Ovary (tissue), 9 donors: Measurements from ENCODE around the gene CELA3A. TPM values are rescaled to one million over a fixed set of nuclear protein-coding genes. Genes with fewer than 3 reads are reported as not detected.
"Not testable (repeated sequence)": the region's sequence is repeated elsewhere in the genome, so short reads cannot be mapped to it uniquely, and the experiment has no call there.

Source experiments
- DNase-seq, 5 donors: peaks; one replicate each; pipeline ENCODE4 v3.0.0-alpha.2; 2019 to 2020
- H3K27ac ChIP-seq, 2 donors: fragments of 200-600 bp; one replicate each; pipeline versions ENCODE4 v1.5.1 to v1.8.0; 2019 to 2022
- H3K27me3 ChIP-seq: fragments of 200-600 bp; one replicate; pipeline ENCODE4 v1.8.0; 2022
- H3K36me3 ChIP-seq: fragments of 200-600 bp; sonication (generic); one replicate; pipeline ENCODE4 v1.5.1; 2019
- H3K4me1 ChIP-seq: one replicate; pipeline ENCODE4 v1.8.1; 2013; ENCODE audit warnings: mild to moderate bottlenecking, moderate library complexity; ENCODE audit not compliant: insufficient read depth
- H3K4me3 ChIP-seq: fragments of 200-600 bp; sonication (generic); one replicate; pipeline ENCODE4 v1.5.1; 2017
- H3K9me3 ChIP-seq, 2 donors: fragments of 200-600 bp in 1 of 2; sonication (generic) in 1 of 2; one replicate each; pipeline versions ENCODE4 v1.5.1 to v1.8.1; 2013 to 2019; ENCODE audit warnings: mild to moderate bottlenecking in 1 of 2, moderate library complexity in 1 of 2
- CTCF ChIP-seq, 3 donors: fragments of 450-650 bp in 2 of 3; fragments of 200-600 bp in 1 of 3; IDR thresholded peaks; one replicate each; pipeline versions ENCODE4 v1.5.1 to v1.8.0; 2016 to 2022; ENCODE audit warnings: antibody characterized with exemption in 3 of 3, mild to moderate bottlenecking in 1 of 3
- EP300 ChIP-seq: sonication (generic); formaldehyde crosslinking; IDR thresholded peaks from one replicate; pipeline ENCODE4 v1.6.1; 2017; ENCODE audit warnings: antibody characterized with exemption
- POLR2A ChIP-seq: fragments of 450-650 bp; IDR thresholded peaks from one replicate; pipeline ENCODE4 v1.6.1; 2017; ENCODE audit warnings: antibody characterized with exemption, mild to moderate bottlenecking, moderate library complexity
- WGBS, 3 donors: extraction: QIAGEN DNeasy Blood & Tissue Kit in 1 of 3; methylation state at CpG; one replicate each; pipeline versions ENCODE4 v1.1.5 to v1.1.7; 2013 to 2017; 5-methylcytosine and 5-hydroxymethylcytosine counted together
- intact Hi-C, 4 donors: fragments of 100-400 bp; cut with DNase I; formaldehyde crosslinking; loops; one replicate each; pipeline versions ENCODE4 v1.11.0 to v1.15.1; 2022 to 2023
- polyA plus RNA-seq, 2 donors: library from polyadenylated mRNA; stranded (reverse); fragments of 200-250 nt in 1 of 2; fragments of 350-450 nt in 1 of 2; fragmentation: Illumina TruSeq in 1 of 2; extraction: RNeasy Lipid Tissue Mini Kit (QIAGEN cat#74804) in 1 of 2; gene quantifications; one replicate each; pipeline ENCODE4 v1.2.3, GENCODE V29; 2013 to 2014
- total RNA-seq, 7 donors: library from RNA; depleted of rRNA in 2 of 7; stranded (reverse); fragments of >200 nt in 2 of 7; fragmentation: NEBNext Ultra II Directional in 3 of 7; extraction: Animal tissue kit (Norgen Biotek cat#: 25700) in 3 of 7; gene quantifications; one replicate each; pipeline versions ENCODE4 v1.1.0 to v1.2.4, GENCODE V29; 2016 to 2023
- donor health status: DM: no; HTN: no; CAD: no; lungs with moderate emphysema.
- donor health status: DM: no; HTN: no; CAD: no.
- donor health status: Bipolar disorder and iron deficiency.
- donor health status: DM: yes; HTN: yes; CAD: no.
- donor health status: DM: no; HTN: no; CAD: no.
- donor health status: DM: yes; HTN: yes; CAD: no.

CELA3A gene
- total and polyA plus RNA-seq, 9 donors, result 0.12 to 25.4 (median 3.3) TPM; not detected in 4

- 68 to 79% (median 75%) methylated on average over 15 of the region's 15 CpGs for WGBS, 3 donors
- no peak for DNase-seq
- Histone ChIP-seq H3K4me1 (no peaks in the 10 kb centered on the region), H3K27ac (no peak overlapping the region), H3K9me3 (no peaks in the 10 kb centered on the region), H3K4me3 (no peak overlapping the region), H3K36me3 (no peaks in the 10 kb centered on the region), H3K27me3 (no peaks in the 10 kb centered on the region)
- intact Hi-C loops, result loop anchor here in 2 of 4 donors (10.0 kb wide), 1 partner anchor 102 kb away; no protein-coding TSS in a partner anchor
- TF ChIP-seq POLR2A, result no peak
- no peak for TF ChIP-seq CTCF (IDR thresholded peaks at IDR 0.05)
- no peak for TF ChIP-seq EP300
These were observed 35.0 kb upstream of the CELA3A start for GRCh38 chr1:21966247-21967000.

GRCh38 chr1:21967216-21967615, 34.2 kb upstream of the CELA3A start:
- WGBS, 3 donors, result 90 to 92% (median 91%) methylated on average over 6 of the region's 6 CpGs
- intact Hi-C loops, result loop anchor here in 2 of 4 donors (10.0 kb wide), 1 partner anchor 102 kb away; no protein-coding TSS in a partner anchor
- H3K9me3 ChIP-seq, H3K27ac ChIP-seq, H3K36me3 ChIP-seq, H3K27me3 ChIP-seq, H3K4me3 ChIP-seq, H3K4me1 ChIP-seq, DNase-seq: not testable (repeated sequence)

DNA sequence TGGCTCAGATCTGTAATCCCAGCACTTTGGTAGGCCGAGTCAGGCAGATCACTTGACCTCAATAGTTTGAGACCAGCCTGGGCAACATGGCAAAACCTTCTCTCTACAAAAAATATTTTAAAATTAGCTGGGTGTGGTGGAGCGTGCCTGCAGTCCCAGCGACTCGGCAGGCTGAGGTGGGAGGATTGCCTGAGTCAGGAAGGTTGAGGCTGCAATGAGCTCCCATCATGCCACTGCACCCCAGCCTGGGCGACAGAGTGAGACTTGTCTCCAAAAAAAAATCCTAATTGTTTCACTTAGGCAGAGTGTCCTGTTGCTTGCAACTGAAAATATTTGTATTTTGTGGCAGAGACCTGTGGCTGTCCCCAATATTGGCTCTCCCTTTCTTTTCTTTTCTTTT, 32.4 kb upstream of the CELA3A start:
- DNase-seq, H3K36me3 ChIP-seq, H3K9me3 ChIP-seq, H3K4me1 ChIP-seq, H3K27ac ChIP-seq, H3K4me3 ChIP-seq, H3K27me3 ChIP-seq: not testable (repeated sequence)
- 74 to 92% (median 77%) methylated on average over 5 of the region's 5 CpGs for WGBS, 3 donors
- intact Hi-C loops, result loop anchor here in 2 of 4 donors (10.0 kb wide), 1 partner anchor 104 kb away; no protein-coding TSS in a partner anchor

- H3K9me3 ChIP-seq, H3K27me3 ChIP-seq, DNase-seq, H3K27ac ChIP-seq, intact Hi-C loops, H3K4me1 ChIP-seq, H3K36me3 ChIP-seq, H3K4me3 ChIP-seq: not testable (repeated sequence)
- 1 to 15% (median 3%) methylated on average over 4 of the region's 4 CpGs for WGBS, 3 donors
These were observed 30.9 kb upstream of the CELA3A start for GRCh38 chr1:21970523-21970922.

GRCh38 chr1:21972973-21973441, 28.4 kb upstream of the CELA3A start:
- H3K4me3 ChIP-seq, DNase-seq: not testable (repeated sequence)

DNA sequence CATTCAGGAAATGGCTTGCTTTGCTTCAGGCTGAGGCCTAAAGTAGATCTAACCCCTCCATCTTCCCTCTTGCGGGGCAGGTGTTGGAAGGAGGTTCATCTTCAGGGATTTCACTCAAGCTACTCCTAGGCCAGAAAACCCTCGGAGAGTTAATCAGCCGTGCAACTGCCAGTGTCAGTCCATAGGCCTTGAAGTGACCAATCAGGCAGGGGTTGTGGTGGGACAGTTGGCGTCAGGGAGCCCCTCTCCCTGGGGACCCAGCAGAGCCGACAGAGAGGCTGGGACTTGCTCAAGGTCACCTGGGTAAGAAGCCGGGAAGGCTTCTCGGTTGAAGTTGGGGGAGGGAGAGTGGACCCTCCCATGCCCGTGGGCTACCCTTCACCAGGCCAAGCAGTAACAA, 27.5 kb upstream of the CELA3A start:
- H3K27ac ChIP-seq, H3K27me3 ChIP-seq, H3K4me3 ChIP-seq, DNase-seq, H3K36me3 ChIP-seq, H3K9me3 ChIP-seq, intact Hi-C loops, H3K4me1 ChIP-seq: not testable (repeated sequence)
- 66 to 78% (median 76%) methylated on average over 8 of the region's 8 CpGs for WGBS, 3 donors

More at GRCh38 chr1:21972973-21973441, 28.4 kb upstream of the CELA3A start:
- 47 to 59% (median 47%) methylated on average over 2 of the region's 2 CpGs for WGBS, 3 donors
- H3K27ac ChIP-seq, H3K27me3 ChIP-seq, H3K36me3 ChIP-seq, H3K9me3 ChIP-seq, intact Hi-C loops, H3K4me1 ChIP-seq: not testable (repeated sequence)

DNA sequence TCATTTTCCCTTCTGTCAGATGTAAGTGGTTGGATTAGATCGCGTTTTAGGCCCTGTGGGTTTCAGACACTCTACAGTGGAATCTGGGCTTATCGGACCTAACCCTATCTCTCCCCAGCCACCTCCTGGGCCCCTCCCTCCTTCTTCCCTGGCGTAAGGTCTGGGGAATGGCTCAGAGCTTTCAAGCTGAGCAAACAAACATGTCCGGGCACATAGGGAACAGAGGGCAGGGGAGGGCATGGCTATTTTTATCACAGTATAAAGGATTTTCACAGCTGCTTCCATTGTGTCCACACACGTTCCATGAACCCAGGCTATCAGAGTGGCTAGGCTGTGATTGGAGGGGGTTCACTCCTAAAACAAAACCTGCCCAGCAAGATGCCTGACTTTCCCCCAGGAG, 26.8 kb upstream of the CELA3A start:
- H3K27me3 ChIP-seq, H3K9me3 ChIP-seq, DNase-seq, H3K4me3 ChIP-seq, H3K4me1 ChIP-seq, intact Hi-C loops, H3K27ac ChIP-seq, H3K36me3 ChIP-seq: not testable (repeated sequence)
- WGBS, 3 donors, result 55 to 57% (median 56%) methylated on average over 6 of the region's 6 CpGs

DNA sequence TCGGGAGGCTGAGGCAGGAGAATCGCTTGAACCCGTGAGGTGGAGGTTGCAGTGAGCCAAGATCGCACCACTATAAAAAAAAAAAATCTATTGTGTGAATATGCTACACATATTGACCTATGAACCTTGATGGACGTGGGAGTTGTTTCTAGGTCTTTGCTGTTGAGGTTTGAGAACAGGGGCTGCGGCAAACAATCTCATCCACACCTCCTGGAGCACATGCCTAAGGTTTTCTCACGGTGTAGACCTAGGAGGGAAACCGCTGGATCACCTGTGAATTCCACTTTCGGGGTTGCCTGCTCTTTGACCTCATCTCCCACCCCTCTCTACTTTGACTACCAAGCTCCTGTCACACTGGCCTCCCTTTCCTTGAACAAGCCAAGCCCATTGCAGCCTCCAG, 26.2 kb upstream of the CELA3A start:
- DNase-seq, intact Hi-C loops, H3K4me3 ChIP-seq, H3K9me3 ChIP-seq, H3K36me3 ChIP-seq, H3K4me1 ChIP-seq, H3K27ac ChIP-seq, H3K27me3 ChIP-seq: not testable (repeated sequence)
- 88 to 92% (median 91%) methylated on average over 9 of the region's 9 CpGs for WGBS, 3 donors

- intact Hi-C loops, H3K27me3 ChIP-seq: not testable (repeated sequence)
- 68 to 76% (median 72%) methylated on average over 9 of the region's 9 CpGs for WGBS, 3 donors
These were observed 24.7 kb upstream of the CELA3A start, which contains the start of gene CELA3B for GRCh38 chr1:21976703-21977239. CELA3B (plus strand) TSS chr1:21977022; CDS start chr1:21977040, 18 bp downstream.

DNA sequence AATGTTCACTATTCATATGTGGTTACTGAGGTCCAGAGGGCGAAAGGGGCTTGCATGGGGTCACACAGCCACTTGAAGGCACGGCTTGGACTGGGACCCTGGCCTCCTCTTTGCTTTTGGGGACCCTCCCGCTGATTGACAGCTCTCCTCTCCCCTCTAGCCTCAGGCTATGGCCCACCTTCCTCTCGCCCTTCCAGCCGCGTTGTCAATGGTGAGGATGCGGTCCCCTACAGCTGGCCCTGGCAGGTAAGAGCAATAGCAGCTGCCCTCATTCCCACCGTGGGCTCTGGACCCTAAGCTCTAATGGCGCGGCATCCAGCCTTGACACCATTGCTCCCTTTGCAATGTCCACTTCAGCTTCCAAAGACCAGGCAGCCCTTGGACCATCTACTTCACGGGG, 23.2 kb upstream of the CELA3A start:
- H3K9me3 ChIP-seq, H3K4me1 ChIP-seq, H3K27ac ChIP-seq, DNase-seq, H3K27me3 ChIP-seq, H3K4me3 ChIP-seq, H3K36me3 ChIP-seq, intact Hi-C loops: not testable (repeated sequence)
- WGBS, 3 donors, result 89 to 91% (median 89%) methylated on average over 11 of the region's 11 CpGs

More at GRCh38 chr1:21976703-21977239, 24.7 kb upstream of the CELA3A start, which contains the start of gene CELA3B:
- H3K4me3 ChIP-seq, DNase-seq, H3K27ac ChIP-seq, H3K9me3 ChIP-seq, H3K36me3 ChIP-seq, H3K4me1 ChIP-seq: not testable (repeated sequence)
